H9 (cell line): ENCODE data around the gene RFPL2. TPM values are rescaled to one million over a fixed set of nuclear protein-coding genes. Genes with fewer than 3 reads are reported as not detected.
"Not testable (repeated sequence)": the region's sequence is repeated elsewhere in the genome, so short reads cannot be mapped to it uniquely, and the experiment has no call there.

Source experiments
- DNase-seq: peaks from one replicate; pipeline ENCODE4 v3.0.0-alpha.2; 2017
- H2AFZ ChIP-seq: one replicate; pipeline ENCODE4 v1.6.1; 2013; ENCODE audit warnings: mild to moderate bottlenecking, low read length, control low read depth, moderate library complexity
- H2AK5ac ChIP-seq: 2 replicates; pipeline ENCODE4 v1.6.1; 2013; ENCODE audit warnings: low read length, control low read depth, mixed read lengths; ENCODE audit not compliant: insufficient read length
- H2BK120ac ChIP-seq: one replicate; pipeline ENCODE4 v1.6.1; 2013; ENCODE audit warnings: low read depth, mild to moderate bottlenecking, low read length, control low read depth, inconsistent platforms; ENCODE audit not compliant: poor library complexity, severe bottlenecking
- H2BK12ac ChIP-seq: 2 replicates; pipeline ENCODE4 v1.6.1; 2013; ENCODE audit warnings: low read length, control low read depth, mixed read lengths, low read depth; ENCODE audit not compliant: insufficient read length
- H2BK15ac ChIP-seq: 2 replicates; pipeline ENCODE4 v1.6.1; 2013; ENCODE audit warnings: low read depth, low read length, control low read depth
- H2BK20ac ChIP-seq: one replicate; pipeline ENCODE4 v1.6.1; 2013; ENCODE audit warnings: low read depth, mild to moderate bottlenecking, low read length, control low read depth, inconsistent platforms; ENCODE audit not compliant: poor library complexity, severe bottlenecking
- H2BK5ac ChIP-seq: 2 replicates; pipeline ENCODE4 v1.6.1; 2013; ENCODE audit warnings: low read length, control low read depth, mixed read lengths; ENCODE audit not compliant: insufficient read length
- H3K14ac ChIP-seq: 2 replicates; pipeline ENCODE4 v1.6.1; 2013; ENCODE audit warnings: low read length, control low read depth; ENCODE audit not compliant: insufficient read depth
- H3K18ac ChIP-seq: 2 replicates; pipeline ENCODE4 v1.6.1; 2013; ENCODE audit warnings: low read depth, mild to moderate bottlenecking, mixed read lengths, low read length, control low read depth; ENCODE audit not compliant: insufficient read length
- H3K23ac ChIP-seq: 2 replicates; pipeline ENCODE4 v1.6.1; 2013; ENCODE audit warnings: low read length, control low read depth, mixed read lengths, low read depth; ENCODE audit not compliant: insufficient read length
- H3K23me2 ChIP-seq: 2 replicates; pipeline ENCODE4 v1.6.1; 2013; ENCODE audit warnings: low read depth, mild to moderate bottlenecking, mixed read lengths, low read length, control low read depth; ENCODE audit not compliant: insufficient read length, poor library complexity, severe bottlenecking
- H3K27ac ChIP-seq: 2 replicates; pipeline ENCODE4 v1.5.1; 2013; ENCODE audit warnings: low read length, control low read depth, mixed read lengths, low read depth; ENCODE audit not compliant: insufficient read length
- H3K27me3 ChIP-seq: 2 replicates; pipeline ENCODE4 v1.6.1; 2013; ENCODE audit warnings: low read length, control low read depth, inconsistent platforms; ENCODE audit not compliant: insufficient read depth
- H3K4ac ChIP-seq: 2 replicates; pipeline ENCODE4 v1.6.1; 2013; ENCODE audit warnings: low read depth, mild to moderate bottlenecking, control low read depth, inconsistent platforms, low read length, moderate library complexity
- H3K4me1 ChIP-seq: 2 replicates; pipeline ENCODE4 v1.6.1; 2013; ENCODE audit warnings: low read length, control low read depth, inconsistent platforms; ENCODE audit not compliant: insufficient read depth
- H3K4me2 ChIP-seq: 2 replicates; pipeline ENCODE4 v1.6.1; 2013; ENCODE audit warnings: low read length, control low read depth, mixed read lengths; ENCODE audit not compliant: insufficient read length, insufficient read depth
- H3K56ac ChIP-seq: 2 replicates; pipeline ENCODE4 v1.6.1; 2013; ENCODE audit warnings: low read depth, mild to moderate bottlenecking, mixed read lengths, low read length, control low read depth; ENCODE audit not compliant: insufficient read length
- H3K79me1 ChIP-seq: 2 replicates; pipeline ENCODE4 v1.6.1; 2013; ENCODE audit warnings: low read depth, mild to moderate bottlenecking, moderate library complexity, low read length, control low read depth, inconsistent platforms; ENCODE audit not compliant: insufficient read depth, poor library complexity, severe bottlenecking
- H3K79me2 ChIP-seq: 2 replicates; pipeline ENCODE4 v1.6.1; 2013; ENCODE audit warnings: low read length, control low read depth, inconsistent platforms; ENCODE audit not compliant: insufficient read depth
- H3K9ac ChIP-seq: 2 replicates; pipeline ENCODE4 v1.6.1; 2013; ENCODE audit warnings: low read length, control low read depth, mixed read lengths; ENCODE audit not compliant: insufficient read length; ENCODE audit errors: extremely low read depth
- H3K9me3 ChIP-seq: one replicate; pipeline ENCODE4 v1.6.1; 2013; ENCODE audit warnings: low read depth, low read length, inconsistent platforms; ENCODE audit not compliant: control insufficient read depth
- H3T11ph ChIP-seq: one replicate; pipeline ENCODE4 v1.6.1; 2013; ENCODE audit warnings: mild to moderate bottlenecking, low read length, control low read depth, inconsistent platforms
- H4K20me1 ChIP-seq: one replicate; pipeline ENCODE4 v1.6.1; 2013; ENCODE audit not compliant: control insufficient read depth, insufficient read length, insufficient read depth
- H4K5ac ChIP-seq: 2 replicates; pipeline ENCODE4 v1.6.1; 2013; ENCODE audit warnings: low read depth, mild to moderate bottlenecking, mixed read lengths, low read length, control low read depth; ENCODE audit not compliant: insufficient read length
- H4K8ac ChIP-seq: replicated peaks from 2 replicates; pipeline ENCODE4 v1.6.1; 2013; ENCODE audit warnings: low read length, control low read depth, mixed read lengths, low read depth; ENCODE audit not compliant: insufficient read length
- H4K91ac ChIP-seq: 2 replicates; pipeline ENCODE4 v1.6.1; 2013; ENCODE audit warnings: low read depth, mild to moderate bottlenecking, moderate library complexity, mixed read lengths, low read length, control low read depth; ENCODE audit not compliant: insufficient read length
- H3K27ac Mint-ChIP-seq, 3 experiments: 2 replicates in 2 of 3; 3 replicates in 1 of 3; pipeline ENCODE4 v1.8.0; 2020 to 2021; ENCODE audit warnings: mixed read lengths in 3 of 3, mild to moderate bottlenecking in 1 of 3, moderate library complexity in 1 of 3
- H3K27me3 Mint-ChIP-seq: 2 replicates; pipeline ENCODE4 v1.8.0; 2021; ENCODE audit warnings: low read depth, mild to moderate bottlenecking, moderate library complexity, mixed read lengths
- H3K36me3 Mint-ChIP-seq, 3 experiments: 2 replicates in 2 of 3; 3 replicates in 1 of 3; pipeline ENCODE4 v1.8.0; 2020 to 2021; ENCODE audit warnings: low read depth in 3 of 3, mixed read lengths in 3 of 3; ENCODE audit not compliant: insufficient read depth in 1 of 3
- H3K4me1 Mint-ChIP-seq, 2 experiments: 2 replicates each; pipeline ENCODE4 v1.8.0; 2020; ENCODE audit warnings: mixed read lengths in 2 of 2
- H3K4me3 Mint-ChIP-seq, 2 experiments: 2 replicates in 1 of 2; 3 replicates in 1 of 2; pipeline ENCODE4 v1.8.0; 2020 to 2021; ENCODE audit warnings: mild to moderate bottlenecking in 2 of 2, mixed read lengths in 2 of 2, moderate library complexity in 1 of 2
- H3K9me3 Mint-ChIP-seq, 2 experiments: 2 replicates in 1 of 2; 3 replicates in 1 of 2; pipeline ENCODE4 v1.8.0; 2020; ENCODE audit warnings: mild to moderate bottlenecking in 2 of 2, mixed read lengths in 2 of 2, moderate library complexity in 1 of 2
- WGBS: extraction: QIAGEN DNeasy Blood & Tissue Kit; methylation state at CpG from one replicate; pipeline ENCODE4 v1.1.7; 2013; ENCODE audit warnings: missing lambda C conversion rate, low lambda C conversion rate, mixed read lengths; ENCODE audit not compliant: insufficient read length; ENCODE audit errors: extremely low coverage; 5-methylcytosine and 5-hydroxymethylcytosine counted together
- total RNA-seq: library from RNA; stranded (reverse); gene quantifications from 2 replicates; pipeline ENCODE4 v1.2.1, GENCODE V29; 2021

The RFPL2 gene
- total RNA-seq, 1 experiment from 2014 or later: not detected

DNA sequence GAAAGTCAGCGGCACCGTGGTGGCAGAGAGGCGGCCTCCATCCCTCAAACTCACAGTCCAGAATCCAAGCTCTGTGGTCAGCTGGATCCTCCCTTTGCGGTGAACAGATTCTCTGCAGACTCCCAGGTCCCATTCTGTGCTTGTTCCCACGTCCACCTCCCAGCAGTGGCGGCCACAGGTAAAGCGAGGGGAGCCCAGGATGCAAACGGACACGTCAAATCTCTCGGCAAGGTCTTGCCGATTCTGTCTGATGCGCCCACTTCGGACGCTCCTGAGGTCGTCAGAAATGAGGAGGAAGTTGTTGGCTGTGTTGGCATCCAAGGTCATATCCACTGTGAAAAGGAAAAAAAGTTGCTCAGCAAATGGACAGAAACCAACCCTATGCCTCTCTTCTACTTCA, 13.9 kb downstream of the RFPL2 start:
- not testable (repeated sequence) for H2AFZ ChIP-seq, H3K9me3 Mint-ChIP-seq, H3K36me3 Mint-ChIP-seq, H2BK5ac ChIP-seq, H3K14ac ChIP-seq, H3K27ac Mint-ChIP-seq, H3K4me2 ChIP-seq, H3K79me1 ChIP-seq, H3K4ac ChIP-seq, H3K27me3 ChIP-seq, H3K23ac ChIP-seq, H4K8ac ChIP-seq, H3K4me1 ChIP-seq, H4K5ac ChIP-seq, H3K56ac ChIP-seq, DNase-seq, H2BK15ac ChIP-seq, H4K91ac ChIP-seq, H3K79me2 ChIP-seq, H3K4me1 Mint-ChIP-seq, H2BK12ac ChIP-seq, H3K27ac ChIP-seq, H2BK20ac ChIP-seq, H4K20me1 ChIP-seq, H2BK120ac ChIP-seq, H3K18ac ChIP-seq, H2AK5ac ChIP-seq, H3K9ac ChIP-seq, H3K23me2 ChIP-seq, H3K4me3 Mint-ChIP-seq, H3K9me3 ChIP-seq, H3T11ph ChIP-seq
- WGBS: no CpG with 5 or more reads among the region's 15 CpGs
- H3K27me3 Mint-ChIP-seq: peaks cover 90% of the 10 kb centered on the region
